HFF-Myc (cell line): ENCODE results near the gene ASPDH.

ENCODE experiments used
- DNase-seq: peaks from one replicate; pipeline ENCODE4 v3.0.0-alpha.2; 2011; ENCODE audit warnings: low read depth; ENCODE audit errors: extremely low read depth
- H3K4me3 ChIP-seq: replicated peaks from 2 replicates; pipeline ENCODE4 v1.5.1; 2011; ENCODE audit warnings: low read depth, mild to moderate bottlenecking, control low read depth, low read length
- CTCF ChIP-seq: IDR thresholded peaks from 2 replicates; pipeline ENCODE4 v1.5.1; 2012; ENCODE audit warnings: mild to moderate bottlenecking, low read depth, low read length, control low read depth; ENCODE audit errors: missing control alignments

ASPDH gene

GRCh38 chr19:50520822-50521465, 7.2 kb upstream of the ASPDH start:
- no peak for TF ChIP-seq CTCF
- no peak overlapping the region for H3K4me3 ChIP-seq
- DNase-seq, result no peak

DNA sequence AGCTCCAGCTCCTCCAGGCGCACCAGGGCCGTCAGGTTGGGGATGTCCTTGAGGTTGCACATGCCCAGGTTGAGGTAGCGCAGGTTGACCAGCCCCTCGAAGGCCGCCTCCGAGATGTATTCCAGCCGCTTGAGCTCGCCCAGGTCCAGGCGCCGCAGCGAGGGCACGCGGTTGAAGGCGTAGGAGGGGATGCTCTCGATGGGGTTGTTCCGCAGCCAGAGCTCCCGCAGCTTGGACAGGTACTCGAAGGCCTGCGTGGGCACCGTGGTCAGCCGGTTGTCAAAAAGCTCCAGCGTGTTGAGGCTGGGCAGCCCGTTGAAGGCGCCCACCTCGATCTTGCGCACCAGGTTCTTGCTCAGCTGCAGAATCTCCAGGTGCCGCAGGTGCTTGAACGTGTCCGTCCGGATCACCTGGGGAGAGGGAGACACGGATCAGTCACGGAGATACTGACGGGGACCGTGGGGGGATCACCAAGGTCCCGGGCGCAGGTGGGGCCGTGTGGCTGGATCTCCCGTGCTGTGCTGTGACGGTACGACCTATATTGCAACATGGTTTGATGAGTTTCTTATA, 5.4 kb upstream of the ASPDH start:
- no peak for DNase-seq
- H3K4me3 ChIP-seq, result no peak overlapping the region
- no peak for TF ChIP-seq CTCF

GRCh38 chr19:50518091-50519005, 4.6 kb upstream of the ASPDH start:
- peak; percentile 8 for TF ChIP-seq CTCF
- no peak for DNase-seq
- no peak overlapping the region for H3K4me3 ChIP-seq

- H3K4me3 ChIP-seq, result no peak overlapping the region
- TF ChIP-seq CTCF, result no peak
- DNase-seq, result no peak
These were observed 4.0 kb upstream of the ASPDH start for GRCh38 chr19:50517704-50518075.

GRCh38 chr19:50516964-50517703, 3.4 kb upstream of the ASPDH start:
- no peak for DNase-seq
- TF ChIP-seq CTCF, result no peak
- H3K4me3 ChIP-seq, result no peak overlapping the region

DNA sequence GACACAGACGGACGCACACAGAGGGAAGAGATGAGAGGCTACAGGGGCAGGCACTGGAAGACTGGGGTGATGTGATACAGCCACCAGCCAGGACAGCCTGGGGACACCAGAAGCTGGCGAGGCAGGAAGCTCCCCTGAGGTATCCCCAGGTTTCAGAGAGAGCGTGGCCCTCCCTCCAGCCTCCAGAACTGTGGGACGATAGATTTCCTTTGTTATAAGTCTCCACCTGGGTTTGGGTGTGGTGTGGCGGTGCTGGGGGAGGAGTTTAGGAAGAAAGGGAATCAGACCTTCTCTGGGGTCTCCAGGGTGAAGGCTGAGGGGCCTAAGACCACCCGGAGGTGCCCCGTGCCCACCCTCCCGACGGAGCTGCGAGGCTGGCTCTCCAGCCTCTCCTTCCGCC, 2.7 kb upstream of the ASPDH start:
- DNase-seq, result no peak
- TF ChIP-seq CTCF, result no peak
- no peak overlapping the region for H3K4me3 ChIP-seq
